Stomach (tissue), 9 donors: ENCODE measurements around the gene FRMD4B. TPM values are rescaled to one million over a fixed set of nuclear protein-coding genes. Genes with fewer than 3 reads are reported as not detected.

Source experiments
- DNase-seq, 2 donors: peaks; one replicate each; pipeline versions ENCODE4 v3.0.0 to v3.0.0-alpha.2; 2013 to 2019
- H3K27ac ChIP-seq, 5 donors: fragments of 200-600 bp in 4 of 5; sonication (generic) in 4 of 5; one replicate each; pipeline ENCODE4 v1.5.1; 2013 to 2019; ENCODE audit warnings: mild to moderate bottlenecking in 1 of 5, moderate library complexity in 1 of 5
- H3K27me3 ChIP-seq, 3 donors: fragments of 200-600 bp; sonication (generic); one replicate each; pipeline ENCODE4 v1.5.1; 2017 to 2019; ENCODE audit warnings: mixed run types in 1 of 3
- H3K36me3 ChIP-seq, 4 donors: fragments of 200-600 bp; sonication (generic); 1 replicate in 3 of 4; 2 replicates in 1 of 4; pipeline ENCODE4 v1.5.1; 2016 to 2019
- H3K4me1 ChIP-seq, 4 donors: fragments of 200-600 bp; sonication (generic); one replicate each; pipeline ENCODE4 v1.5.1; 2016 to 2019
- H3K4me3 ChIP-seq, 4 donors: fragments of 200-600 bp; sonication (generic) in 3 of 4; one replicate each; pipeline ENCODE4 v1.5.1; 2016 to 2019; ENCODE audit warnings: mild to moderate bottlenecking in 1 of 4
- H3K9me3 ChIP-seq, 4 donors: fragments of 200-600 bp; sonication (generic); one replicate each; pipeline ENCODE4 v1.5.1; 2016 to 2019
- EP300 ChIP-seq: sonication (generic); formaldehyde crosslinking; IDR thresholded peaks from one replicate; pipeline ENCODE4 v1.6.1; 2017; ENCODE audit warnings: antibody characterized with exemption
- POLR2A ChIP-seq, 4 donors: fragments of 450-650 bp; IDR thresholded peaks; one replicate each; pipeline ENCODE4 v1.6.1; 2016; ENCODE audit warnings: antibody characterized with exemption in 4 of 4, control low read depth in 2 of 4, mild to moderate bottlenecking in 1 of 4, moderate library complexity in 1 of 4
- POLR2AphosphoS5 ChIP-seq, 3 donors: sonication (generic); formaldehyde crosslinking; IDR thresholded peaks; one replicate each; pipeline ENCODE4 v1.6.1; 2016; ENCODE audit warnings: antibody characterized with exemption in 3 of 3
- WGBS, 5 donors: extraction: QIAGEN DNeasy Blood & Tissue Kit in 3 of 5; methylation state at CpG; one replicate each; pipeline versions ENCODE4 v1.1.5 to v1.1.7; 2013 to 2018; 5-methylcytosine and 5-hydroxymethylcytosine counted together
- intact Hi-C: fragments of 100-400 bp; cut with DNase I; formaldehyde crosslinking; loops from one replicate; pipeline ENCODE4 v1.15.1; 2023; ENCODE audit warnings: low total_unique reads
- polyA plus RNA-seq, 3 donors: library from polyadenylated mRNA; stranded (reverse); fragments of 200-250 nt; gene quantifications; one replicate each; pipeline ENCODE4 v1.2.3, GENCODE V29; 2013
- total RNA-seq, 5 donors: library from RNA; depleted of rRNA; stranded (reverse); fragments of >200 nt; gene quantifications; one replicate each; pipeline versions ENCODE4 v1.1.0 to v1.2.3, GENCODE V29; 2014 to 2016
- TF ChIP-seq, protein P1 (sequence below), 7 experiments: fragments of 450-650 bp in 4 of 7; fragments of 200-600 bp in 3 of 7; sonication (generic) in 3 of 7; IDR thresholded peaks; one replicate each; pipeline ENCODE4 v1.5.1; 2016 to 2019; ENCODE audit warnings: antibody characterized with exemption in 7 of 7, control low read depth in 2 of 7, mild to moderate bottlenecking in 1 of 7
- donor health status: healthy with polysubstance abuse.
- donor health status: Bipolar disorder and iron deficiency.
- donor health status: healthy.

FRMD4B gene
- total and polyA plus RNA-seq, 8 donors: 5.2 to 35.6 (median 21.0) TPM

DNA sequence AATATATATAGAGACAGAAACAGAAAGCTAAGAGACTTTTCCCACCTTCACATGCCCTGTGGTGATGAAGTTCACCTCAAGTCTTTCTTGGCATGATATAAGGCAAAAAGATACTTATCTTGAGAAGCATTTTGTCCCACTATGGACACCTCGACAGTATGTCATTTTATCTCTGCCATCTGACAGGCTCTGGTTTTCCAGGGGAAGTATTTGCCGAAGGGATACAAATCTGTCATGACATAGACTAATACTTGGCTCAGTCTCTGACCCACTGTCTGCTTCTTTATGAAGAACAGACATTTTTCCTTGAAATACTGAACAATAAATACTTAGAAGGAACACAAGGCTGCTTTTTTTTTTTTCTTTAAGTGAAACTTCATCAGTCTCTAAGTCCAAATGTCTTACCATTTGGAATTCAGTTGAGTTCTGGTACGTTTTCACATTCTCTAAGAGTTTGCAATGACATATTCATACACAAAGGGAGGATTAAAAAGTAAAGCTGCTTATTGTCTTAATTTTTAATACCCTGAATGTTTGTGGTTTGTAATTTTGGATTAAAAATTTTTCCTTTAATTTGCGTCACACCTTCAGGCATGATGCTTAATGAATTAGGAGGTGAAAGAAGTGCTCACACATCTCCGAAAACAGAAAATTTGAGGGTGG lies 175.7 kb downstream of the FRMD4B start:
- 84 to 93% (median 88%) methylated on average over 5 of the region's 5 CpGs for WGBS, 5 donors
- Histone ChIP-seq H3K36me3 (peaks cover 0 to 16% (median 14%) of the 10 kb centered on the region in 4 donors), H3K27ac (no peak overlapping the region), H3K4me3 (no peak overlapping the region), H3K4me1 (peaks cover 0 to 27% (median 4%) of the 10 kb centered on the region in 4 donors), H3K27me3 (no peaks in the 10 kb centered on the region), H3K9me3 (no peaks in the 10 kb centered on the region)
- no peak for DNase-seq
- intact Hi-C loops: no loop called here
- TF ChIP-seq, protein P1, sequence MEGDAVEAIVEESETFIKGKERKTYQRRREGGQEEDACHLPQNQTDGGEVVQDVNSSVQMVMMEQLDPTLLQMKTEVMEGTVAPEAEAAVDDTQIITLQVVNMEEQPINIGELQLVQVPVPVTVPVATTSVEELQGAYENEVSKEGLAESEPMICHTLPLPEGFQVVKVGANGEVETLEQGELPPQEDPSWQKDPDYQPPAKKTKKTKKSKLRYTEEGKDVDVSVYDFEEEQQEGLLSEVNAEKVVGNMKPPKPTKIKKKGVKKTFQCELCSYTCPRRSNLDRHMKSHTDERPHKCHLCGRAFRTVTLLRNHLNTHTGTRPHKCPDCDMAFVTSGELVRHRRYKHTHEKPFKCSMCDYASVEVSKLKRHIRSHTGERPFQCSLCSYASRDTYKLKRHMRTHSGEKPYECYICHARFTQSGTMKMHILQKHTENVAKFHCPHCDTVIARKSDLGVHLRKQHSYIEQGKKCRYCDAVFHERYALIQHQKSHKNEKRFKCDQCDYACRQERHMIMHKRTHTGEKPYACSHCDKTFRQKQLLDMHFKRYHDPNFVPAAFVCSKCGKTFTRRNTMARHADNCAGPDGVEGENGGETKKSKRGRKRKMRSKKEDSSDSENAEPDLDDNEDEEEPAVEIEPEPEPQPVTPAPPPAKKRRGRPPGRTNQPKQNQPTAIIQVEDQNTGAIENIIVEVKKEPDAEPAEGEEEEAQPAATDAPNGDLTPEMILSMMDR (IDR thresholded peaks at IDR 0.05): no peak
- TF ChIP-seq POLR2AphosphoS5 (IDR thresholded peaks at IDR 0.05) (no peak), POLR2A (IDR thresholded peaks at IDR 0.05) (no peak), EP300 (no peak)

DNA sequence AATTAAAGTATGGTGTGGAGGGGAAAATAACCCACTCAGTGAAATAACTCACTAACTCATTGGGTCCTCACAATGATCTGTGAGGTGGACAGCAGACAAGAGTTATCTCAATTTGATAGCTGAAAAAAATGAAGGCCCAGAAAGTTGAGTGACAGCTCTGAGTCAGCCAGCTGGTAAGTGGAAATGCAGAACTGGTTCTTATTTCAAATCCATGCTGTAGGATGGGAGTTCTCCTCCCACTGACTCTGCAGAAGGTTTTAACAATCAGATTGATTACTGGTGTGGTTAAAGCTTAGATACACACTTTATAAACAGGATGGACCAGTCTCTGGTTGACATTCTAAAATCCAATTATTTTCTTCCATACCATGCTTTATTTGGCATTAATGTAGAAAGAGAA lies 176.5 kb downstream of the FRMD4B start:
- TF ChIP-seq POLR2A (IDR thresholded peaks at IDR 0.05) (no peak), EP300 (no peak), POLR2AphosphoS5 (IDR thresholded peaks at IDR 0.05) (no peak)
- TF ChIP-seq, protein P1 (IDR thresholded peaks at IDR 0.05): no peak
- no peak for DNase-seq
- peaks cover 0 to 29% (median 4%) of the 10 kb centered on the region in 4 donors for H3K4me1 ChIP-seq
- H3K27ac ChIP-seq: no peak overlapping the region
- peaks cover 0 to 12% (median 9%) of the 10 kb centered on the region in 4 donors for H3K36me3 ChIP-seq
- H3K9me3 ChIP-seq: no peaks in the 10 kb centered on the region
- intact Hi-C loops: no loop called here
- H3K27me3 ChIP-seq: no peaks in the 10 kb centered on the region
- no peak overlapping the region for H3K4me3 ChIP-seq

DNA sequence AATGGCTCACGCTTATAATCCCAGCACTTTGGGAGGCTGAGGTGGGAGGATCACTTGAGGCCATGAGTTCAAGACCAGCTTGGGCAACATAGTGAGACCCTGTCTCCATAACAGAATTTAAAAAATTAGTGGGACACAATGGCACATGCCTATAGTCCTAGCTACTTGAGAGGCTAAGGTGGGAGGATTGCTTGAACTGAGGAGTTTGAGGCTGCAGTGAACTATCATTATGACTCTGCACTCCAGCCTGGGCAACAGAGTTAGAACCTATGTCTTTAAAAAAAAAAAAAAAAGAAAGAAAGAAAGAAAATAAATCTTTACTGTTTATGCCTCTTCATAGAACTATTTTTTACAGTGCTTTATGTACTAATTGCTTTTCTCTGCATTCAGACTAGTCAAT lies 178.9 kb downstream of the FRMD4B start:
- Histone ChIP-seq H3K27ac (no peak overlapping the region), H3K4me3 (no peak overlapping the region), H3K27me3 (no peaks in the 10 kb centered on the region), H3K9me3 (no peaks in the 10 kb centered on the region), H3K36me3 (peaks cover 0 to 4% (median 3%) of the 10 kb centered on the region in 4 donors), H3K4me1 (peaks cover 0 to 21% (median under 1%) of the 10 kb centered on the region in 4 donors)
- 89 to 100% (median 100%) methylated on average over 1 of the region's 1 CpG for WGBS, 5 donors
- no peak for DNase-seq
- intact Hi-C loops: no loop called here
- TF ChIP-seq POLR2A (IDR thresholded peaks at IDR 0.05) (no peak), EP300 (no peak), POLR2AphosphoS5 (IDR thresholded peaks at IDR 0.05) (no peak)
- TF ChIP-seq, protein P1 (IDR thresholded peaks at IDR 0.05): no peak

DNA sequence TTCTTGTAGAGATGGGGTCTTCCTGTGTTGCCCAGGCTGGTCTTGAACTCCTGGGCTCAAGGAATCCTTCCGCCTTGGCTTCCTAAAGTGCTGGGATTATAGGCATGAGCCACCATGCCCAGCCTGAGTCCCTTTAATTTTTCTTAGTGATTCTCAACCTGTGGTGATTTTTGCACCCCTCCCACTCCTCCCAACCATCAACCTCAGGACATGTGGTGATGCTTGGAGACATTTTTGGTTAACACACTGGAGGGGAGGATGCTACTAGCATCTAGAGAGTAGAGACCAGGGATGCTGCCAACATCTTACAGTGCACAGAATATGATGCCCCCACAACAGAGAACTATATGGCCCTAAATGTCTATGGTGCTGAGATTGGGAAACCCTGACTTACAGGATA lies 180.5 kb downstream of the FRMD4B start:
- no peak overlapping the region for H3K27ac ChIP-seq
- H3K27me3 ChIP-seq: no peaks in the 10 kb centered on the region
- TF ChIP-seq, protein P1 (IDR thresholded peaks at IDR 0.05): no peak
- TF ChIP-seq POLR2AphosphoS5 (IDR thresholded peaks at IDR 0.05): no peak
- no peak for TF ChIP-seq POLR2A (IDR thresholded peaks at IDR 0.05)
- TF ChIP-seq EP300: no peak
- H3K4me3 ChIP-seq: no peak overlapping the region
- WGBS, 5 donors: 95 to 100% (median 100%) methylated on average over 1 of the region's 1 CpG
- intact Hi-C loops: no loop called here
- peaks cover 0 to 4% (median 1%) of the 10 kb centered on the region in 4 donors for H3K36me3 ChIP-seq
- H3K4me1 ChIP-seq: peaks cover 0 to 27% (median 15%) of the 10 kb centered on the region in 4 donors
- H3K9me3 ChIP-seq: no peaks in the 10 kb centered on the region
- no peak for DNase-seq
